Measurements from ENCODE around the gene EVL.
"Not testable (repeated sequence)": the region's sequence is repeated elsewhere in the genome, so short reads cannot be mapped to it uniquely, and the experiment has no call there.

Gene EVL

GRCh38 chr14:100144996-100145646 lies 79.9 kb downstream of the EVL start:
- DNase-seq (ENCODE audit: low spot score) (no peak), FAIRE-seq (no peak)

- no peak for DNase-seq (ENCODE audit: low spot score)
- FAIRE-seq, result no peak
These were observed 80.7 kb downstream of the EVL start for GRCh38 chr14:100145682-100146464.

- no peak for FAIRE-seq
- no peak for DNase-seq (ENCODE audit: low spot score)
These were observed 81.4 kb downstream of the EVL start for GRCh38 chr14:100146531-100147091.

- DNase-seq (ENCODE audit: low spot score), result no peak
- no peak for FAIRE-seq
These were observed 82.0 kb downstream of the EVL start for GRCh38 chr14:100147181-100147631.

GRCh38 chr14:100147691-100148464 lies 82.7 kb downstream of the EVL start:
- FAIRE-seq, result no peak
- DNase-seq (ENCODE audit: low spot score), result no peak

GRCh38 chr14:100148837-100149731 lies 83.9 kb downstream of the EVL start:
- FAIRE-seq (no peak), DNase-seq (ENCODE audit: low spot score) (no peak)

- DNase-seq (ENCODE audit: low spot score) (no peak), FAIRE-seq (no peak)
These were observed 84.8 kb downstream of the EVL start for GRCh38 chr14:100149851-100150611.

GRCh38 chr14:100150932-100151587 lies 85.8 kb downstream of the EVL start:
- FAIRE-seq, result no peak
- no peak for DNase-seq (ENCODE audit: low spot score)

- no peak for FAIRE-seq
These were observed 86.9 kb downstream of the EVL start for GRCh38 chr14:100152091-100152490.

GRCh38 chr14:100153560-100153959 lies 88.3 kb downstream of the EVL start:
- DNase-seq (ENCODE audit: low spot score), result no peak
- no peak for FAIRE-seq

More at GRCh38 chr14:100152091-100152490, 86.9 kb downstream of the EVL start:
- no peak for DNase-seq (ENCODE audit: low spot score)

- FAIRE-seq (no peak), DNase-seq (ENCODE audit: low spot score) (peak; percentile 10)
These were observed 89.9 kb downstream of the EVL start for GRCh38 chr14:100155049-100155621.

- FAIRE-seq, result no peak
- DNase-seq (ENCODE audit: low spot score), result no peak
These were observed 90.8 kb downstream of the EVL start for GRCh38 chr14:100155756-100156616.

- no peak for FAIRE-seq
- no peak for DNase-seq (ENCODE audit: low spot score)
These were observed 91.6 kb downstream of the EVL start for GRCh38 chr14:100156776-100157175.

GRCh38 chr14:100157548-100158232 lies 92.5 kb downstream of the EVL start:
- not testable (repeated sequence) for DNase-seq (ENCODE audit: low spot score); FAIRE-seq

GRCh38 chr14:100158566-100159093 lies 93.4 kb downstream of the EVL start:
- DNase-seq (ENCODE audit: low spot score) (no peak), FAIRE-seq (no peak)

- FAIRE-seq (no peak), DNase-seq (ENCODE audit: low spot score) (no peak)
These were observed 94.1 kb downstream of the EVL start, which contains the start of gene DEGS2 for GRCh38 chr14:100159094-100159864. Gene DEGS2 (minus strand): TSS chr14:100159645. CDS start chr14:100159587, 58 bp downstream.
